NCI-H187 (cell line): Measurements from ENCODE around the gene ZNF638.

ENCODE experiments used
- DNase-seq, 2 experiments: peaks; one replicate each; lab custom pipeline; 2025; lab: John Stamatoyannopoulos, UW

The ZNF638 gene

GRCh38 chr2:71469403-71470398, 138.1 kb downstream of the ZNF638 start:
- DNase-seq, result no peak

- DNase-seq, result no peak
These were observed 139.7 kb downstream of the ZNF638 start for GRCh38 chr2:71471276-71471675.

- DNase-seq, result no peak
These were observed 140.4 kb downstream of the ZNF638 start for GRCh38 chr2:71472019-71472418.

- DNase-seq, result no peak
These were observed 141.9 kb downstream of the ZNF638 start for GRCh38 chr2:71473346-71474031.

- DNase-seq, result no peak
These were observed 142.6 kb downstream of the ZNF638 start for GRCh38 chr2:71474116-71474743.

- no peak for DNase-seq
These were observed 143.3 kb downstream of the ZNF638 start for GRCh38 chr2:71474744-71475397.

GRCh38 chr2:71476495-71476894, 144.9 kb downstream of the ZNF638 start:
- no peak for DNase-seq

GRCh38 chr2:71477231-71477691, 145.7 kb downstream of the ZNF638 start:
- DNase-seq, result no peak

- DNase-seq, result no peak
These were observed 147.2 kb downstream of the ZNF638 start for GRCh38 chr2:71478806-71479205.

- no peak for DNase-seq
These were observed 147.7 kb downstream of the ZNF638 start for GRCh38 chr2:71479261-71479660.

- DNase-seq, result no peak
These were observed 149.5 kb downstream of the ZNF638 start for GRCh38 chr2:71481111-71481510.

- no peak for DNase-seq
These were observed 150.5 kb downstream of the ZNF638 start for GRCh38 chr2:71482055-71482454.

GRCh38 chr2:71483246-71483645, 151.7 kb downstream of the ZNF638 start:
- no peak for DNase-seq

- no peak for DNase-seq
These were observed 152.8 kb downstream of the ZNF638 start for GRCh38 chr2:71484354-71484753.
